ENCODE measurements around the gene RSPH10B2.
"Not testable (repeated sequence)": the region's sequence is repeated elsewhere in the genome, so short reads cannot be mapped to it uniquely, and the experiment has no call there.

The RSPH10B2 gene

DNA sequence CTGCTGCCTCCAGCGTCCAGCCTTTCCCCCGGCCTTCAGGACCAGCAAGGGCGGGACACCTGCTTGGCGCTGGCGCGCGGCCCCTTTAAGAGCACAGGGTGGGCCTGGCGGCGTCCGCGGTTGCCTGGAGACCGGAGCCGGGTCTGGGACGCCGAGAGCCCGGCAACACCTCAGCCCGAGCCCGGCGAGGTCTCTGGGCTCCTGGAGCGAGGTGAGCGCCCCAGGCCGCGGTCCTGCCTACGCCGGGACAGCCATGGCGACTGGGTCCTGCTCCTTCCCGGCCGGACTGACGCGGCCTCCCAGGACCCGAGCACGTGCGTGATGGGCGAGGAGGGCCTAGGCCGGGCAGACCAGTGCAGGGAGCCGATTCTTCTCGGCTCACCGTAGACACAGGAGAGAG, at the start of gene RSPH10B2:
TSS of gene RSPH10B2 (plus strand) at position 140 of the 400 bp plus-strand sequence. CDS start 3,575 bp downstream, outside the sequence.
- H3K4me3 ChIP-seq (ENCODE audit: low read depth, low read length); in situ Hi-C loops (cut with HindIII; ENCODE audit: low sequenced_read_pairs); DNase-seq (ENCODE audit: low read depth, low spot score): not testable (repeated sequence)

DNA sequence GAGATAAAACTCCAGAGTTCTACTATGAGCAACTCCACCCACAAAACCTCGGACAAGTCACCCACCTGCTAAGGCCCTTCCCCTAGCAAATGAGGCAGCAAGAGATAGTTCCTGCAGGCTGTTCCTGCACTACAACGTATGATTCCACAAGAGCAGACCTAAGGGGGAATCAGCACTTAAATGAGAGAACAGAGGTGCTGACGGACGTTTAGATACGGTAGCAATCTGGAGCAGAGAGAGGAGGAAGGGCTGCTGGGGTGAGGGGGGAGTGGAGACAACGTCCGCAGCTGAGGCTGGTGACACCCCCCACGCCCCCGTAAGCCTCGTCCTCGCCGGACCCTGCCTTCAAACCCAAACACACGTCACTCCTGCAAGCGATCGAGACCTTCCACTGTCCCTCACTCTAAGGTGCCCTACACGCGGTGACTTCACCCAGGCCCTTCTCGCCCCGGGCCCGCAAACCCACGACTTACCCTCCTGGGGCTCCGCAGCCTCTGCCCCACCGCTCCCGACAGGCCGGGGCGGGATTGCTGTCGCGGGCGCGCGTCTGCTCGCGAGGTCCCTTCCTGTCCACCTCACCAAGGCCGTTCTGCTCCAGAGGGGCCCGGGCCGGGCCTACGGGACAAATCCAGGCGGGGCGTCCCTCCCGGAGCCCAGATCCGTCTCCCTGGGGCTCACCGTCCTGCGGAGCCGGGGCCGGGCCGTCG, 47.8 kb upstream of the RSPH10B2 start:
- DNase-seq (ENCODE audit: low read depth, low spot score) = peak; percentile 25

DNA sequence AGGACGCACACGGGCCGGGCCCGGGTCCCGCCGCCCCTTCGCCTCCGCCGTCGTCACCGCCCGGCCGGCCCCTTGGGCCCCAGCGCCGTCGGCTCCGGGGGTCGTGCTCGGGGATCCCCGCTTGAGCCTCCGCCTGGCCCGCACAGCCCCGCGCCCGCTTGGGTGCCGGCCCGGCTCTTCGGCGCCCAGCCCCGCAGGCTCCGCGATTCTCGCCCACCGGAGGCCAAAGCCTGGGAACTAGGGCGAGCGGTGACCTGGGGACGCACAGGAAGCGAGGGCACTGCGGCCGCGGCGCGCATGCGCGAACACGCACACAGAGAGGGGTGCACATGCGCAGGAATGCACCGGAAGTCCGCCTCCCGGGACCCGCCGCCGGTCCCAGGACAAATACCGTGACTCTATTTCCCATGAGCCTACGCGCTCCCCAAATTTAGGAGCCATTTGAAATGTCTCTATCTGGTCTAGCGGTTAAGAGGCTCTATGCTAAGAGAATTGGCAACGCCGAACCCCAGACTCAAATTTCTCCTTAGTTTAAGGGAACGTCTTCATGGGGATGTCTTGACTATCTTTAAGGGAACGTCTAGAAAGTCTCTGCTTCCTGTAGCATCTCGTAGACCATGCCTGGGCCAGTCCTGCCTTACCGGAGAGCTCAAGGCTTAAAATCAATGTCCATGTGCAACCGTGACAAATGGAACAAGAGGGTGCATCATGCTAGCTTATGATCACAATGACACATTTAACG, 47.1 kb upstream of the RSPH10B2 start, which contains the start of gene ZNF12:
TSS of gene ZNF12 (minus strand) at position 282 of the 742 bp plus-strand sequence. CDS start 1,774 bp downstream, outside the sequence.
- peak within 1 kb of the TSS; percentile 92 for H3K4me3 ChIP-seq (ENCODE audit: low read depth, low read length)
- in situ Hi-C loops (cut with HindIII; ENCODE audit: low sequenced_read_pairs) = no loop called here
- TF ChIP-seq, protein P1, sequence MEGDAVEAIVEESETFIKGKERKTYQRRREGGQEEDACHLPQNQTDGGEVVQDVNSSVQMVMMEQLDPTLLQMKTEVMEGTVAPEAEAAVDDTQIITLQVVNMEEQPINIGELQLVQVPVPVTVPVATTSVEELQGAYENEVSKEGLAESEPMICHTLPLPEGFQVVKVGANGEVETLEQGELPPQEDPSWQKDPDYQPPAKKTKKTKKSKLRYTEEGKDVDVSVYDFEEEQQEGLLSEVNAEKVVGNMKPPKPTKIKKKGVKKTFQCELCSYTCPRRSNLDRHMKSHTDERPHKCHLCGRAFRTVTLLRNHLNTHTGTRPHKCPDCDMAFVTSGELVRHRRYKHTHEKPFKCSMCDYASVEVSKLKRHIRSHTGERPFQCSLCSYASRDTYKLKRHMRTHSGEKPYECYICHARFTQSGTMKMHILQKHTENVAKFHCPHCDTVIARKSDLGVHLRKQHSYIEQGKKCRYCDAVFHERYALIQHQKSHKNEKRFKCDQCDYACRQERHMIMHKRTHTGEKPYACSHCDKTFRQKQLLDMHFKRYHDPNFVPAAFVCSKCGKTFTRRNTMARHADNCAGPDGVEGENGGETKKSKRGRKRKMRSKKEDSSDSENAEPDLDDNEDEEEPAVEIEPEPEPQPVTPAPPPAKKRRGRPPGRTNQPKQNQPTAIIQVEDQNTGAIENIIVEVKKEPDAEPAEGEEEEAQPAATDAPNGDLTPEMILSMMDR (IDR thresholded peaks at IDR 0.05; ENCODE audit: low read depth, low read length) = no peak
- DNase-seq (ENCODE audit: low read depth, low spot score) = peak; percentile 92

More for the DNA sequence above, 47.8 kb upstream of the RSPH10B2 start:
- in situ Hi-C loops (cut with HindIII; ENCODE audit: low sequenced_read_pairs) = no loop called here
- TF ChIP-seq, protein P1 (IDR thresholded peaks at IDR 0.05; ENCODE audit: low read depth, low read length) = no peak
- peak overlapping the region; percentile 92 for H3K4me3 ChIP-seq (ENCODE audit: low read depth, low read length)

DNA sequence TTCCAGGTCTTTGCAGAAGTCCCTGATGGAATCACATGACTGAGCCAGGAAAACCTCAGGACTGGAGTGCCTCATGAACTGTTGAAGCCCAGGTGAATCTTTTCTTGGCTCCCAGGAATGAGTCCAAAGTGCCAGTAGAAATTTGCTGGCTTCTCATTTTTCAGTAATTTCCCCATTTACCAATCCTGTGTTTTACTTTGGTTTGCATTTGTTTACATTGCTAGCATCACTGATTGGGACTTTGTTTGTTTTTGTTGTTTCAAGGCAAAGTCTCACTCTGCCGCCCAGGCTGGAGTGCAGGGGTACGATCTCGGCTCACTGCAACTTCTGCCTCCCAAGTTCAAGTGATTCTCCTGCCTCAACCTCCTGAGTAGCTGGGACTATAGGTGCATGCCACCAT, 45.6 kb upstream of the RSPH10B2 start:
- TF ChIP-seq, protein P1 (IDR thresholded peaks at IDR 0.05; ENCODE audit: low read depth, low read length) = no peak

DNA sequence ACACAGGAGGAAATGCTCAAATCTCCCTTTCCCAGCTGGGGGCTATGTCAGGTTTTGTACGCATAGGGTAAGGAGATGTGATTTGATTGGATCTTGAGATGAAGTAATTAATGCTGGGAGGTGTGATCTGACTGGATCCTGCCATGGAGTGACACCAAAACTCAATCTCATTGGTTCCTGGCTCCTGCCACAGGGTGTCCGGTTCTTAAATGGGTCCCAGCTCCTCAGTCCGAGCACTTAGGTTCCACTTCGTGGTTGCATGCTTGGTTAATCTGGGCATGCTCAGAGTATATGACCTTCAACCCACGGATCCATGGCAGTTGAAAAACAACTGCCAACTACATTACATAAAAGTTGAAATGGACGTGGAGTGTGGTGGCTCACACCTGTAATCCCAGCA, 44.1 kb upstream of the RSPH10B2 start:
- TF ChIP-seq, protein P1 (IDR thresholded peaks at IDR 0.05; ENCODE audit: low read depth, low read length) = no peak
- DNase-seq (ENCODE audit: low read depth, low spot score) = no peak
- no peak overlapping the region for H3K4me3 ChIP-seq (ENCODE audit: low read depth, low read length)
- in situ Hi-C loops (cut with HindIII; ENCODE audit: low sequenced_read_pairs) = no loop called here

More for the DNA sequence above, 45.6 kb upstream of the RSPH10B2 start:
- in situ Hi-C loops (cut with HindIII; ENCODE audit: low sequenced_read_pairs) = no loop called here
- no peak for DNase-seq (ENCODE audit: low read depth, low spot score)
- H3K4me3 ChIP-seq (ENCODE audit: low read depth, low read length) = no peak overlapping the region

DNA sequence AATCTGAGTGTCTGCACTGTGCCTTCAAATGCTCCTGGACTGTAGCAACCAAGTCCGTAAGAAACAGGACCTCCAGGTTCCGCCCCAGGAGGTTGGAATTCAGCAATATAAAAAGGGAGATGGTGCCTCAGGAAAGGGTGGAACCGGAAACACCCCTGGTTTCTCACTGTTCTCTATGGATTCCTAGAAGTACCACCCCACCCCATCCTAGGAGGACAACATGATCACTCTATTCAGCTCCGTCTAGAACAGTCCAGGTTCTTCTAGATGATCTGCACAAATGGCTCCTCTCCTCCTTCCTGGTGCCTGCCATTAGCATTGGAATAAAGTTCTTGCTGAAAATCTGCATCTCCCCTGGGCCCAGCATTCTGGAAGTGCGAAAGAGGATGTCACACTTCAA, 39.5 kb upstream of the RSPH10B2 start:
- in situ Hi-C loops (cut with HindIII; ENCODE audit: low sequenced_read_pairs) = no loop called here
- DNase-seq (ENCODE audit: low read depth, low spot score) = no peak
- TF ChIP-seq, protein P1 (IDR thresholded peaks at IDR 0.05; ENCODE audit: low read depth, low read length) = no peak

DNA sequence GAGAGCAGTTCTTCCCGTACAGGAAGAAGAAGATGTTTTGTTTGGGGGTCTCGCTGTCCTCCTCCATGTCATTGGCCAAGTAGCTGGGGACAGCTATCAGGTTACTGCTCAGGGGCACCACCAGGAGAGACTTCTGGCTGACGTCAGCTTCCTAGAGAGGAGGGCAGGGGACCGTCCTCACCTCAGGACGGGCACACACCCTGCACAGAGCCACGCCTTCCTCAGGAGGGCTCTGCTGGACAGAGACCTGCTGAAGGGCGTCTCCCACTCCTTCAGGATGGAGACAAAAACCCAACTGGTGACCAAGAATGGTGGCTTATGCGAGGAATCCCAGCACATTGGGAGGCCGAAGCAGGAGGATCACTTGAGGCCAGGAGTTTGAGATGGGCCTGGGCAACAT, 38.0 kb upstream of the RSPH10B2 start:
- in situ Hi-C loops (cut with HindIII; ENCODE audit: low sequenced_read_pairs); H3K4me3 ChIP-seq (ENCODE audit: low read depth, low read length); DNase-seq (ENCODE audit: low read depth, low spot score): not testable (repeated sequence)

More for the DNA sequence above, 39.5 kb upstream of the RSPH10B2 start:
- H3K4me3 ChIP-seq (ENCODE audit: low read depth, low read length) = no peak overlapping the region
